ENCODE data around the gene ATG10. TPM values are rescaled to one million over a fixed set of nuclear protein-coding genes. Genes with fewer than 3 reads are reported as not detected.

Gene ATG10
- total RNA-seq, 4 donors from 2014 or later = 1.0 to 15.4 (median 6.5) TPM

DNA sequence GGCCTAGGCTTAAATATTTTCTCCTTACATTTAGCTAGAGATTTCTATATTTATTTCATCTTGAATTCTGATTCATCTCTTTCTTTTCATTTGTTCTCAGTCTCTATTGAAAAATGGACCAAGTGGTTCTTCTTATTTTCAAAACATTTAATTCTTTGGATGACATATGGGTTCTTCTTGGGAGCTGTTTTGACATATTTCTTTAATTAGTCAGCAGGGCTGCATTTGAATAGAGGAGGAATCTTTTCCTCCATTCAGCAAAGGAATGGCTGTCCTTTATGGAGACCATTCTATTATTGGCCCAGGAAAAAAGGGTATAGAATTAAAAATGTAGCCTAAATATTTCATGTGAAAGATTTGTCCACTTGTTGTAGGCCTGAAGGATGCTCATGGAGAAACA lies 196.5 kb downstream of the ATG10 start:
- H3K27me3 ChIP-seq = no peaks in the 10 kb centered on the region
- H3K4me3 ChIP-seq = no peak overlapping the region
- H3K27ac ChIP-seq = no peak overlapping the region
- intact Hi-C loops (cut with DNase I; ENCODE audit: low total_unique reads) = no loop called here
- H3K36me3 ChIP-seq = no peaks in the 10 kb centered on the region
- H3K9me3 ChIP-seq = no peaks in the 10 kb centered on the region
- peaks cover 0 to 20% of the 10 kb centered on the region in 2 donors for H3K4me1 ChIP-seq
- TF ChIP-seq POLR2A (IDR thresholded peaks at IDR 0.05) = no peak
- TF ChIP-seq, protein P1, sequence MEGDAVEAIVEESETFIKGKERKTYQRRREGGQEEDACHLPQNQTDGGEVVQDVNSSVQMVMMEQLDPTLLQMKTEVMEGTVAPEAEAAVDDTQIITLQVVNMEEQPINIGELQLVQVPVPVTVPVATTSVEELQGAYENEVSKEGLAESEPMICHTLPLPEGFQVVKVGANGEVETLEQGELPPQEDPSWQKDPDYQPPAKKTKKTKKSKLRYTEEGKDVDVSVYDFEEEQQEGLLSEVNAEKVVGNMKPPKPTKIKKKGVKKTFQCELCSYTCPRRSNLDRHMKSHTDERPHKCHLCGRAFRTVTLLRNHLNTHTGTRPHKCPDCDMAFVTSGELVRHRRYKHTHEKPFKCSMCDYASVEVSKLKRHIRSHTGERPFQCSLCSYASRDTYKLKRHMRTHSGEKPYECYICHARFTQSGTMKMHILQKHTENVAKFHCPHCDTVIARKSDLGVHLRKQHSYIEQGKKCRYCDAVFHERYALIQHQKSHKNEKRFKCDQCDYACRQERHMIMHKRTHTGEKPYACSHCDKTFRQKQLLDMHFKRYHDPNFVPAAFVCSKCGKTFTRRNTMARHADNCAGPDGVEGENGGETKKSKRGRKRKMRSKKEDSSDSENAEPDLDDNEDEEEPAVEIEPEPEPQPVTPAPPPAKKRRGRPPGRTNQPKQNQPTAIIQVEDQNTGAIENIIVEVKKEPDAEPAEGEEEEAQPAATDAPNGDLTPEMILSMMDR (IDR thresholded peaks at IDR 0.05) = no peak
- DNase-seq = no peak

DNA sequence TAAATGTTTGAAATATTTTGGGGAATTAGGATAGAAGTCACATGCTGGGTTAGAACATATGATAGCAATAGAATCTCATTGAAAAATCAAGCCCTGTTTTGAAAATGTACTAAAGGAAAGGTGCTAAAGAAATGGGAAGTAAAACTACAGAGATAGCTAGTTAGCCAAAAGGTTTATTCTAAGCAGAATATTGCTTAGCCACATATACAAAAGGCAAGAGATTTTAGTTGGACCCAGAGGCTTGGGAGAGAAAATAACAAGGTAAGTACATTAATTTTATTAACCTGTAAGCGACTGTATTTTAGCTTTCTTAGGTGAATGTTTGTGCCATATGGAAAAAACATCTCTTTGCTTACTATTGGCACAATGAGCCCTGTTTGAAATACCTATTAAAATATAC lies 198.1 kb downstream of the ATG10 start:
- TF ChIP-seq, protein P1 (IDR thresholded peaks at IDR 0.05) = no peak
- no peak for TF ChIP-seq POLR2A (IDR thresholded peaks at IDR 0.05)
- Histone ChIP-seq H3K27ac (no peak overlapping the region), H3K4me3 (no peak overlapping the region), H3K9me3 (no peaks in the 10 kb centered on the region), H3K36me3 (no peaks in the 10 kb centered on the region), H3K4me1 (peaks cover 0 to 9% of the 10 kb centered on the region in 2 donors), H3K27me3 (no peaks in the 10 kb centered on the region)
- DNase-seq = no peak
- intact Hi-C loops (cut with DNase I; ENCODE audit: low total_unique reads) = no loop called here

DNA sequence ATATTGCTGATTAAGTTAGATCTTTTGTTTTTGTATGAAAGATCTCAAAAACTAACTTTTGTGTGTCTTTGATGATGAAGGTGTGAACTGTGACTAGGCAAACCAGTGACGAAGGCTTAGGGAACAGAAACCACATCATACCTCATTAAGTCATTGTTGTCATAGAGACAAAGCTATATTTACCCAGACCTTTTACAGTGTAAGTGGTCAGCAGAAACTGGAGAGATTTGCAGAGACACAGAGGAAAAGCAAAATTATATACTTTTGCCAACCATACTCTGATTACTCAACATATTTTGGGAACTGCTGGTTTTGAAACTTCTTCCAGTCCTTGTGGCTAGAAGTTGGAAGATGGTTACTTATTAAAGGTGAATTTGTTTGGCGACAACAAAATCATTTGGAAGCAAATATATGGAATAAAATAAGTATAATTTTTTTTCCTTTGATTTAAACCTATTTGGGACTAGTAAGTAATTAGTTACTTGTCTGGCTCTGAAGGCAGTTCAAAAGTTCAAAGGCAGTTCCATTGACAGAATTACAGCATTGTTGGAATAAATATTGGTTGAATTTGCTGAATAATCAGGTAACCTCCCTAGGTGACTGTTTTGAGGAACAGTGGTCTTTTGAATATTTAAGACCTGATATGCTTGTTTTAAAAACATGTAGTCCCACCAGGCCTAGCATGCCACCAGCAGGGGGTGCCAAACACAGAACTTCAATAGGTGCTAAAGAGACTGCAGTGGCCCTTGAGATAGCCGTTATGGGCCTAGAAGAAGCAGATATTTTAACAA lies 202.5 kb downstream of the ATG10 start:
- Histone ChIP-seq H3K4me1 (no peaks in the 10 kb centered on the region), H3K9me3 (no peaks in the 10 kb centered on the region), H3K4me3 (no peak overlapping the region), H3K36me3 (no peaks in the 10 kb centered on the region), H3K27me3 (no peaks in the 10 kb centered on the region), H3K27ac (no peak overlapping the region)
- TF ChIP-seq, protein P1 (IDR thresholded peaks at IDR 0.05) = peak in 3 of 4 experiments; percentile 22 to 29 (median 25)
- TF ChIP-seq POLR2A (IDR thresholded peaks at IDR 0.05) = no peak
- intact Hi-C loops (cut with DNase I; ENCODE audit: low total_unique reads) = no loop called here
- DNase-seq = peak; percentile 31 to 32

DNA sequence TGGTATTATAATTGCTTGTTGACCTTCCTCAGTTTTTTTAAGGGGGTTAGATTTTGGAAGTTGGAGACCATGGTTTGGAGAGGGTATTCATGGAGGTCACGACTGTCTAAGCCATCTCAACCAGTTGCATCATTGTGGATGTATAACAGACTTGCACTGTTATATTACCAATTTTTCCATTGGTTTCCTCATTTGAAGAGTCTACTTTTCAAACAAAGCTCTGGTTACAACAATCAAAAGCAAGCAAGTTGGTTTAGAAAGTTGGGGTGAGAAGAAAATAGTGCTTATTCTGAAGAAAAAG lies 203.0 kb downstream of the ATG10 start:
- H3K4me1 ChIP-seq = no peaks in the 10 kb centered on the region
- H3K27me3 ChIP-seq = no peaks in the 10 kb centered on the region
- no peaks in the 10 kb centered on the region for H3K9me3 ChIP-seq
- intact Hi-C loops (cut with DNase I; ENCODE audit: low total_unique reads) = no loop called here
- H3K36me3 ChIP-seq = no peaks in the 10 kb centered on the region
- no peak for DNase-seq
- H3K4me3 ChIP-seq = no peak overlapping the region
- no peak overlapping the region for H3K27ac ChIP-seq
- TF ChIP-seq, protein P1 (IDR thresholded peaks at IDR 0.05) = no peak
- TF ChIP-seq POLR2A (IDR thresholded peaks at IDR 0.05) = no peak

DNA sequence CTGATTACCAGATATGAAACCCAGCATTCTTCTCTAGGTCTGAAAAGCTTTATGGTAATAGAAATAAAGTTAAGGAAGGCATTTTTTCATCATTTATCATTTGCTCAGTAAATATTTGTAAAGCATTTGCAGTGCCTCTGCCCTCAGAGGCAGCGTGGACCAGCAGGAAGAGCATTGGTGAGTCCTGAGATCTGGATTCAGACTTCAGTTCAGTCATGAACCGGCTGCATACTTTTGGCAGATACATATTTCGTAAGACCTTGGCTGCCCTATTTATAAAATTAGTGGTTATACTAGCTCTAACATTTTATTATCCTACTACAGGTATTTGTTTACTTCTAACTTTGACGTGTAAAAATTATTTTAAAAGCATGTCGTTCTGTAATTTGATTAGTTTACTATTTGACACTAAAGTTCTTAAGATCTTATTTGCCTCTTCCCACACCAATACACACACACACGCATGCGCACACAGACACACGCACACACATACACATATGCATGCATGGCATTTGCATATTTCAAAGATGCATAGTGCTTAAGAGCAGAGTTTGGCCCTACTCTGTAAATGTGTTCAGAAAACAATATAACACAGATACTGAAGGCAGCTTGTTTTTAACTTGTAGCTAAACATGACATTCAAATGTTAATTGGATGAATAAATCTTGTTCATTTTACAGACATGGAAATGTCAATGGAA lies 204.4 kb downstream of the ATG10 start:
- Histone ChIP-seq H3K4me3 (no peak overlapping the region), H3K9me3 (no peaks in the 10 kb centered on the region), H3K27me3 (no peaks in the 10 kb centered on the region), H3K4me1 (no peaks in the 10 kb centered on the region), H3K36me3 (no peaks in the 10 kb centered on the region), H3K27ac (no peak overlapping the region)
- TF ChIP-seq, protein P1 (IDR thresholded peaks at IDR 0.05) = no peak
- TF ChIP-seq POLR2A (IDR thresholded peaks at IDR 0.05) = no peak
- DNase-seq = no peak
- intact Hi-C loops (cut with DNase I; ENCODE audit: low total_unique reads) = no loop called here

Measured in uterus (tissue), 4 donors.